ENCODE results near the gene TSPAN3.

TSPAN3 gene

DNA sequence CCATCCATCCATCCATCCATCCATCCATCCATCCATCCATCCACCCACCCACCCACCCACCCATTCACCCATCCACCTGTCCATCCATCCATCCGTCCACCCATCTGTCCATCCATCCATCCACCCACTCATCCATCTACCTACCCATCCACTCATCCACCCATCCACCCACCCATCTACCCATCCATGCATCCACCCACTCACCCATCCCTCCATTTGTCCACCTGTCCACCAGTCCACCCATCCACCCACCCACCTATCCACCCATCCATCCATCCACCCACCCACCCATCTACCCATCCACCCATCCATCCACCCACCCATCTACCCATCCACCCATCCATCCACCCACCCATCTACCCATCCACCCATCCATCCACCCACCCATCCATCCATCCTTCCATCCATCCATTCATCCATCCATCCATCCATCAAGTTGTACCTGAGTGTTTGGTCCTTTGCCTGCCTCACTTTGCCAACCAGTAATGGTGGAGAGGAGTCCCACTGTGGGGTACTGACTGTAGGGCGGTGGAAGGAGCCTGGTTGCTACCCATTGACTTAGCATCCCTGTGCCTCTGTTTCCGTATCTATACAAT, 58.7 kb downstream of the TSPAN3 start:
- TF ChIP-seq JUND (IDR thresholded peaks at IDR 0.05; ENCODE audit: low read depth): no peak
- in situ Hi-C loops (cut with HindIII; ENCODE audit: low pct_unique_long_range_greater_than_20kb, low sequenced_read_pairs): no loop called here
- no peak for DNase-seq (ENCODE audit: low read depth in 1 of 2, low spot score in 1 of 2)

DNA sequence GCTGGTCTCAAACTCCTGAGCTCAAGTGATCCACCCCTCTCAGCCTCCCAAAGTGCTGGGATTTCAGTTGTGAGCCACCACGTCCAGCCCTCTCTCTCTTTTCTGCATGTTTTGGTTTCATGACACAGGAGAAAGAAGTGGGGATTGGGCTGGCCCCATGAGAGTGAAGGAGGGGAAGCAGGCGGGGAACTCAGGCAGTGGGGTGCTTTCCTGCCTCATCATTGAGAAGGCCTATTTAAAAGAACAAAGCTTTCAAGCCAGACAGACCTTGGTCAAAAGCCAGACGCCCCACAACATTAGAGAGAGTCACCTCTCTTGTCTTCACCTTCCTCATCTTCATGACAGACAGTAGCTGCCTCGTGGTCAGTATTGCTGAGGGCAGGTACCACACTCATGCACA, 60.1 kb downstream of the TSPAN3 start:
- TF ChIP-seq JUND (IDR thresholded peaks at IDR 0.05; ENCODE audit: low read depth): no peak
- in situ Hi-C loops (cut with HindIII; ENCODE audit: low pct_unique_long_range_greater_than_20kb, low sequenced_read_pairs): no loop called here
- DNase-seq (ENCODE audit: low read depth in 1 of 2, low spot score in 1 of 2): no peak

- no peak for TF ChIP-seq JUND (IDR thresholded peaks at IDR 0.05; ENCODE audit: low read depth)
- DNase-seq (ENCODE audit: low read depth in 1 of 2, low spot score in 1 of 2): peak; percentile 42 to 63
- in situ Hi-C loops (cut with HindIII; ENCODE audit: low pct_unique_long_range_greater_than_20kb, low sequenced_read_pairs): no loop called here
These were observed 60.6 kb downstream of the TSPAN3 start for GRCh38 chr15:77010312-77010686.

DNA sequence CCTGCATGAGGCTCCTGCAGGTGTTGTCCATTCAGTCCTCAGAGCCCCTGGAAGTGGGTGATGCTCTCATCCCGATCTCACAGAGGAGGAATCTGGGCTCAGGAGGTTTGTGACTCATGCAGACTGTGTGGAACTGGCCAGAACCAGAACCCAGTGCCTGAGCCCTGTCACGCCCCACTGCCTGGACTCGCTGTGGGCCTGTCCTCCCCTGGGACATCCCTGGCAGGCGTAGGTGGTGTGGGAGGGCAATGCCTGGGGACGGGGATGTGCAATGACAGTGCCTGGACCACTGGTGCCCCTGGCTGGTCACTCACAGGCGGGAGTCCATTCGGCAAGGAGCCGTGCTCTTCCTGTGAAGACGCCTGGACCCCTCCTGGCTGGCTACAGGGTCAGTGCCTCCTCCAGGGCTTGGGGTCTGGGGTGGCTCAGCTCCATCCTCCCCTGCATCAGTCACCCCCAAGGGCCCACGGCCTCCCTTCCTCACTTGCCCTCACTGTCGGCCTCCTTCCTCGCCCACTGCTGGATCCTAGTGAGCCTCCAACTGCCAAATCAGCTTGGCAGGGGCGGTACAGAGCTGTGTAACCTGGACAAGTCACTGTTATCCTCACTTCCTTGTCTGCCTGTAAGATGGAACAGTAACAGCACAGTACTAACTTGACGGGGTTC, 61.1 kb downstream of the TSPAN3 start:
- in situ Hi-C loops (cut with HindIII; ENCODE audit: low pct_unique_long_range_greater_than_20kb, low sequenced_read_pairs): no loop called here
- DNase-seq (ENCODE audit: low read depth in 1 of 2, low spot score in 1 of 2): peak in 1 of 2 experiments; percentile 10

DNA sequence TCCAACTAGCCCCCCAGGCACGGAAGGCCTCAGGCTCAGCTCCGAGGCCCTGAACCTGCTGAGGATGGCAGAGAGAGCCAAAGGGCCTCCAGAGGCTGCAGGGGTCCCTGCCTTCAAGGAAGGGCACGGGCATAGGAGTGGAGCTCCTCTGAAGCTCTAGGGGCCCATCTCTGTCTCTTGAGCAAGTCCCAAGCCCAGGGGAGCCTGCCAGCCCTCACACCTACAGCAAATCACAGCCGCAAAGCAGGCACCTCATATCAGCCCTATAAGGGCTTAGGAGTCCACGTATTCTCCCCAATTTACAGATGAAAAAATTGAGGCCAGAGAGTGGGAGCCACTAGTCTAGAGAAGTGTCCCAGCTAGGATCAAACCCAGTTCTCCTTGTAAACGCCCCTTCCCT, 61.7 kb downstream of the TSPAN3 start:
- no peak for DNase-seq (ENCODE audit: low read depth in 1 of 2, low spot score in 1 of 2)
- in situ Hi-C loops (cut with HindIII; ENCODE audit: low pct_unique_long_range_greater_than_20kb, low sequenced_read_pairs): no loop called here
- TF ChIP-seq JUND (IDR thresholded peaks at IDR 0.05; ENCODE audit: low read depth): no peak

More for the DNA sequence above, 61.1 kb downstream of the TSPAN3 start:
- TF ChIP-seq JUND (IDR thresholded peaks at IDR 0.05; ENCODE audit: low read depth): no peak

GRCh38 chr15:77004189-77004588, 66.7 kb downstream of the TSPAN3 start:
- DNase-seq (ENCODE audit: low read depth in 1 of 2, low spot score in 1 of 2): no peak
- in situ Hi-C loops (cut with HindIII; ENCODE audit: low pct_unique_long_range_greater_than_20kb, low sequenced_read_pairs): no loop called here
- TF ChIP-seq JUND (IDR thresholded peaks at IDR 0.05; ENCODE audit: low read depth): no peak

GRCh38 chr15:77002954-77003912, 67.7 kb downstream of the TSPAN3 start:
- no peak for DNase-seq (ENCODE audit: low read depth in 1 of 2, low spot score in 1 of 2)
- in situ Hi-C loops (cut with HindIII; ENCODE audit: low pct_unique_long_range_greater_than_20kb, low sequenced_read_pairs): no loop called here
- TF ChIP-seq JUND (IDR thresholded peaks at IDR 0.05; ENCODE audit: low read depth): no peak

DNA sequence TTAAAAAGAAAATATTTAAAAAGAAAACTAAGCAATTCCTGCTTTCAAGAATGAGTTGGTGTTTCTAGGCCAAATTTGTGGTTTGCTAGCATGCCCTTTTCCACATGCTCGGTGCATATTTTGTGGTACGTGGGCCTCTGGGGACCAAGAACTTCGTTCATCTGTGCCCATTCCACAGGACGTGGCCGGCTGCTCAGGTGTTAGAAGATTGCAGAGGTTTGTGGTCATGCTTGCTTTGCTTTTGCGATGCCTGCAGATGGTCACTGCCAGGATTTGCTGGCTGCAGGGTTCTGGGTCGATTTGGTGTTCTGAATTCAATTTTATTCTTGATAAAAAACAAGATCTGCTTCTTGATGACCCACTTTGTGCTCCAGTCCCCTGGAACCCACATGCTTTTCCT, 68.5 kb downstream of the TSPAN3 start:
- in situ Hi-C loops (cut with HindIII; ENCODE audit: low pct_unique_long_range_greater_than_20kb, low sequenced_read_pairs): no loop called here
- DNase-seq (ENCODE audit: low read depth in 1 of 2, low spot score in 1 of 2): no peak
- TF ChIP-seq JUND (IDR thresholded peaks at IDR 0.05; ENCODE audit: low read depth): no peak

- DNase-seq (ENCODE audit: low read depth in 1 of 2, low spot score in 1 of 2): no peak
- TF ChIP-seq JUND (IDR thresholded peaks at IDR 0.05; ENCODE audit: low read depth): no peak
- in situ Hi-C loops (cut with HindIII; ENCODE audit: low pct_unique_long_range_greater_than_20kb, low sequenced_read_pairs): no loop called here
These were observed 68.9 kb downstream of the TSPAN3 start for GRCh38 chr15:77001966-77002365.

GRCh38 chr15:77001351-77001750, 69.6 kb downstream of the TSPAN3 start:
- no peak for TF ChIP-seq JUND (IDR thresholded peaks at IDR 0.05; ENCODE audit: low read depth)
- in situ Hi-C loops (cut with HindIII; ENCODE audit: low pct_unique_long_range_greater_than_20kb, low sequenced_read_pairs): no loop called here
- DNase-seq (ENCODE audit: low read depth in 1 of 2, low spot score in 1 of 2): no peak

DNA sequence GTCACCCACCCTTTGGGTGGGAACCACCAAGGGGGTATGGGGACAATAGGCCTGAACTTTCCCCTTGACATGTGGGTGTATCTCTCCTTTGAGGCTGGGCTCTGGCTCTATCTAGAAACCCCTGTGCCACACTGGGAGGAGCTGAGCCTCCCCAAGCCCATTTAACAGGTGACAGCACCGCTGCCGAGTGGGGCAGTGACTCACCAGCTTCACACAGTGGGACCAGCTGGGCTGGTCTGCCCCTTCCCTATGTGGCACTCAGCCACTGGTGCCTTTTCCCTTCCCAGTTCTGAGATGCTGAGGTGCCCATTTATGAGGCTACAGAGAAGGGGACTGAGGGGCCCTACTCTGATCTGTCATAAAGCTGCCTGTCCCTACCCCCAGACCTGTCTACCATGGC, 70.9 kb downstream of the TSPAN3 start:
- DNase-seq (ENCODE audit: low read depth in 1 of 2, low spot score in 1 of 2): no peak
- no peak for TF ChIP-seq JUND (IDR thresholded peaks at IDR 0.05; ENCODE audit: low read depth)
- in situ Hi-C loops (cut with HindIII; ENCODE audit: low pct_unique_long_range_greater_than_20kb, low sequenced_read_pairs): no loop called here

DNA sequence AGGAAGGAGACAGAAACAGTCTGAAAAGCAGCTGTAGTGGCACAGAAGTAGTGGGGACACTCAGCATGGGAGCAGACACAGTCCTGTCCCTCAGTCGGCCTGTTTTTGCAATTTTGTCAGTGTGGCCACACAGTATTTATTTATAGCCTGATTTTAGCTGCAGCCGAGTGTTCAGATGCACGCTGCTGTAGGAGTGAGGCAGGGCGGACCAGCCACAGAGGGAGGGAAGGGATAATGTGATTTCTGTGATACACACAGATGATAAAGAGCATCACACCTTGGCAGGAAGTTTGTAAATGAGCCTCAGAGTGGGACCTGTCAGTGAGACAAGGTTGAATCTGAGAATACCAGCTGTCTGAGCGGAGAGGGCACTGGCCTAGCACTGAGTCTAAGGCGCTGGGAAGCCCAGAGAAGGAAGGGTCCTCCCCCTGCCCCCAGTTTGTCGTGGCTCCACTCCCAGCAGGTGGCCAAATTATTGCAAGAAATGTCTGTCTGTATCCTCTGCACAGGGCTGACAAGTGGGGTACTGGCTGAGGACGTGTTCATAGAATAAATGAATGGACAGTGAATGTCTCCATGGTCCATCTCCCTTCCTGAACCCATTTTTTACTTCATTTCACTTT, 72.1 kb downstream of the TSPAN3 start:
- no peak for TF ChIP-seq JUND (IDR thresholded peaks at IDR 0.05; ENCODE audit: low read depth)

More for the DNA sequence above, 72.1 kb downstream of the TSPAN3 start:
- in situ Hi-C loops (cut with HindIII; ENCODE audit: low pct_unique_long_range_greater_than_20kb, low sequenced_read_pairs): no loop called here
- DNase-seq (ENCODE audit: low read depth in 1 of 2, low spot score in 1 of 2): no peak

All from T47D (cell line).